B cell (primary cell): Measurements from ENCODE around the gene FANCC. TPM values are rescaled to one million over a fixed set of nuclear protein-coding genes. Genes with fewer than 3 reads are reported as not detected.

Experiments
- ATAC-seq: fragments of 200-7000 bp; cut with Tn5 transposase; one replicate; pipeline ENCODE4 v1.10.0; 2021; ENCODE audit warnings: low read depth, mild to moderate bottlenecking, moderate number of reproducible peaks, moderate library complexity
- CTCF ChIA-PET: fragments of 350-600 bp; sonication (Branson Sonifier 250); formaldehyde crosslinking; loops from one replicate; lab custom pipeline; 2021; ENCODE audit warnings: antibody characterized with exemption, inconsistent platforms; lab: Charles Lee
- POLR2A ChIA-PET: fragments of 350-600 bp; sonication (Branson Sonifier 250); formaldehyde crosslinking; loops from one replicate; lab custom pipeline; 2021; ENCODE audit warnings: antibody characterized with exemption; lab: Charles Lee
- DNase-seq: peaks from one replicate; pipeline ENCODE4 v3.0.0; 2013
- H2AFZ ChIP-seq: 2 replicates; pipeline ENCODE4 v1.6.1; 2012; ENCODE audit warnings: mild to moderate bottlenecking, low read depth, low read length; ENCODE audit not compliant: insufficient read depth, poor library complexity, severe bottlenecking
- H3K27ac ChIP-seq, 2 donors: 1 replicate in 1 of 2; 2 replicates in 1 of 2; pipeline ENCODE4 v1.5.1; 2012 to 2013; ENCODE audit warnings: low read length in 2 of 2, mild to moderate bottlenecking in 2 of 2, moderate library complexity in 1 of 2
- H3K27me3 ChIP-seq, 4 experiments: fragments of 200-600 bp in 1 of 4; sonication (generic) in 1 of 4; replicated peaks in 1 of 4; 1 replicate in 2 of 4; 2 replicates in 2 of 4; pipeline versions ENCODE4 v1.6.1 to v1.7.0; 2013 to 2016; ENCODE audit warnings: low read length in 3 of 4, mild to moderate bottlenecking in 2 of 4, mixed read lengths in 1 of 4, moderate library complexity in 1 of 4; ENCODE audit not compliant: insufficient read depth in 4 of 4, control insufficient read depth in 3 of 4; ENCODE audit errors: control extremely low read depth in 1 of 4
- H3K36me3 ChIP-seq, 2 experiments: replicated peaks in 1 of 2; 1 replicate in 1 of 2; 2 replicates in 1 of 2; pipeline versions ENCODE4 v1.6.1 to v1.7.1; 2013; ENCODE audit warnings: low read length in 1 of 2; ENCODE audit not compliant: insufficient read depth in 2 of 2, control insufficient read depth in 1 of 2; ENCODE audit errors: control extremely low read depth in 1 of 2, extremely low read depth in 1 of 2
- H3K4me1 ChIP-seq, 2 donors: fragments of 200-600 bp in 1 of 2; sonication (generic) in 1 of 2; 1 replicate in 1 of 2; 2 replicates in 1 of 2; pipeline versions ENCODE4 v1.5.1 to v1.6.1; 2013 to 2017; ENCODE audit warnings: low read length in 2 of 2; ENCODE audit not compliant: control insufficient read depth in 2 of 2, insufficient read depth in 2 of 2
- H3K4me2 ChIP-seq: replicated peaks from 2 replicates; pipeline ENCODE3; 2012; ENCODE audit warnings: mild to moderate bottlenecking, low read depth, low read length; ENCODE audit not compliant: poor library complexity, severe bottlenecking
- H3K4me3 ChIP-seq, 5 experiments: fragments of 200-600 bp in 1 of 5; sonication (generic) in 1 of 5; 1 replicate in 3 of 5; 2 replicates in 2 of 5; pipeline versions ENCODE4 v1.5.1 to v1.7.0; 2011 to 2016; ENCODE audit warnings: low read length in 4 of 5, mild to moderate bottlenecking in 4 of 5, low read depth in 2 of 5, control low read depth in 1 of 5, moderate library complexity in 1 of 5; ENCODE audit not compliant: insufficient read depth in 1 of 5; ENCODE audit errors: control extremely low read depth in 1 of 5, extremely low read depth in 1 of 5
- H3K79me2 ChIP-seq: fragments of 200-600 bp; sonication (generic); one replicate; pipeline ENCODE4 v1.6.0; 2016; ENCODE audit warnings: low read length; ENCODE audit not compliant: control insufficient read depth, insufficient read depth
- H3K9ac ChIP-seq: fragments of 200-600 bp; sonication (generic); 2 replicates; pipeline ENCODE4 v1.6.1; 2017; ENCODE audit warnings: mild to moderate bottlenecking, low read length, moderate library complexity
- H3K9me3 ChIP-seq, 3 donors: one replicate each; pipeline versions ENCODE4 v1.6.1 to v1.7.1; 2013; ENCODE audit warnings: low read length in 2 of 3; ENCODE audit not compliant: control insufficient read depth in 2 of 3, insufficient read depth in 1 of 3; ENCODE audit errors: control extremely low read depth in 1 of 3
- H4K20me1 ChIP-seq: 2 replicates; pipeline ENCODE4 v1.6.0; 2012; ENCODE audit warnings: mild to moderate bottlenecking, low read length; ENCODE audit not compliant: insufficient read depth, control insufficient read depth, poor library complexity, severe bottlenecking
- H3K27ac Mint-ChIP-seq: one replicate; pipeline ENCODE4 v1.8.0; 2021; ENCODE audit warnings: mixed read lengths
- H3K27me3 Mint-ChIP-seq: one replicate; pipeline ENCODE4 v1.8.0; 2021; ENCODE audit warnings: mixed read lengths
- H3K4me1 Mint-ChIP-seq: one replicate; pipeline ENCODE4 v1.8.0; 2021; ENCODE audit warnings: mixed read lengths
- H3K4me3 Mint-ChIP-seq: one replicate; pipeline ENCODE4 v1.8.0; 2021; ENCODE audit warnings: mixed read lengths
- H3K9me3 Mint-ChIP-seq: one replicate; pipeline ENCODE4 v1.8.0; 2022; ENCODE audit warnings: mixed read lengths; ENCODE audit not compliant: insufficient read depth
- CTCF ChIP-seq: fragments of 200-600 bp; IDR thresholded peaks from one replicate; pipeline ENCODE4 v1.8.0; 2022; ENCODE audit warnings: antibody characterized with exemption, mild to moderate bottlenecking
- EZH2 ChIP-seq: IDR thresholded peaks from 2 replicates; pipeline ENCODE4 v1.6.1; 2012; ENCODE audit warnings: borderline replicate concordance, low read depth, mild to moderate bottlenecking, moderate library complexity, low read length; ENCODE audit not compliant: insufficient read depth, poor library complexity, severe bottlenecking
- WGBS: methylation state at CpG from one replicate; pipeline ENCODE4 v1.1.5; 2013; ENCODE audit warnings: missing lambda C conversion rate; ENCODE audit not compliant: insufficient coverage; 5-methylcytosine and 5-hydroxymethylcytosine counted together
- intact Hi-C: fragments of 100-400 bp; cut with micrococcal nuclease; formaldehyde crosslinking; loops from one replicate; pipeline ENCODE4 v1.10.0; 2022
- polyA plus RNA-seq: library from polyadenylated mRNA; depleted of rRNA; stranded (reverse); fragments of >200 nt; gene quantifications from 2 replicates; pipeline ENCODE4 v1.2.3, GENCODE V29; 2012
- total RNA-seq, 2 donors: library from RNA; stranded (reverse); fragments of 120-200 nt in 1 of 2; gene quantifications; 1 replicate in 1 of 2; 2 replicates in 1 of 2; pipeline versions ENCODE4 v1.2.3 to v1.2.4, GENCODE V29; 2013 to 2022

Gene FANCC
- total and polyA plus RNA-seq, 2 donors (not counting 1 experiment from before 2014, with no cell fraction given), result 1.8 to 11.1 TPM

GRCh38 chr9:95265960-95266359, 51.5 kb downstream of the FANCC start:
- ATAC-seq, result no peak

More at GRCh38 chr9:95265960-95266359, 51.5 kb downstream of the FANCC start:
- WGBS, result 59% methylated on average over 3 of the region's 3 CpGs
- Histone ChIP-seq H2AFZ (no peak overlapping the region), H4K20me1 (no peaks in the 10 kb centered on the region), H3K4me3 (no peak overlapping the region), H3K36me3 (no peaks in the 10 kb centered on the region), H3K79me2 (no peaks in the 10 kb centered on the region), H3K27ac (no peak overlapping the region), H3K4me1 (peaks cover 11 to 12% of the 10 kb centered on the region in 2 donors), H3K27me3 (no peaks in the 10 kb centered on the region), H3K9me3 (no peaks in the 10 kb centered on the region), H3K4me2 (no peak overlapping the region), H3K9ac (no peak overlapping the region)
- Mint-ChIP-seq H3K4me3 (no peak overlapping the region), H3K9me3 (no peaks in the 10 kb centered on the region), H3K4me1 (peaks cover 30% of the 10 kb centered on the region), H3K27me3 (no peaks in the 10 kb centered on the region), H3K27ac (no peak overlapping the region)
- no peak for DNase-seq
- ChIA-PET CTCF (interaction anchor here (1.3 kb wide), 1 partner anchor 10 kb away, joined by 3 read pairs; no protein-coding TSS in a partner anchor), POLR2A (no interaction called here)
- intact Hi-C loops, result no loop called here
- no peak for TF ChIP-seq EZH2
- TF ChIP-seq CTCF, result no peak
